ENCODE results near the gene DSN1.

Gene DSN1

GRCh38 chr20:36737183-36737499 lies 36.4 kb downstream of the DSN1 start:
- TF ChIP-seq MAX (IDR thresholded peaks at IDR 0.05) = no peak
- no peak for TF ChIP-seq TEAD4 (IDR thresholded peaks at IDR 0.05)
- TF ChIP-seq CREB1 (IDR thresholded peaks at IDR 0.05; ENCODE audit: low read depth) = no peak
- TF ChIP-seq FOXM1 (IDR thresholded peaks at IDR 0.05; ENCODE audit: borderline replicate concordance, low read depth) = no peak
- no peak for TF ChIP-seq ZBTB7A (IDR thresholded peaks at IDR 0.05; ENCODE audit: low read depth)
- no peak for TF ChIP-seq CEBPB (IDR thresholded peaks at IDR 0.05)
- TF ChIP-seq RAD21 (IDR thresholded peaks at IDR 0.05; ENCODE audit: low read depth) = no peak
- TF ChIP-seq EP300 (IDR thresholded peaks at IDR 0.05; ENCODE audit: borderline replicate concordance) = no peak
- no peak for TF ChIP-seq REST (IDR thresholded peaks at IDR 0.05; ENCODE audit: low read depth)
- no peak for TF ChIP-seq USF1 (IDR thresholded peaks at IDR 0.05)
- TF ChIP-seq EGR1 (IDR thresholded peaks at IDR 0.05) = no peak
- TF ChIP-seq NFIC (IDR thresholded peaks at IDR 0.05) = no peak
- TF ChIP-seq YY1 (IDR thresholded peaks at IDR 0.05; ENCODE audit: low read depth) = no peak

- TF ChIP-seq CEBPB (IDR thresholded peaks at IDR 0.05) (no peak), NFIC (IDR thresholded peaks at IDR 0.05) (no peak), MAX (IDR thresholded peaks at IDR 0.05) (no peak), TCF12 (IDR thresholded peaks at IDR 0.05; ENCODE audit: low read depth) (no peak), TAF1 (IDR thresholded peaks at IDR 0.05; ENCODE audit: low read depth) (no peak), REST (IDR thresholded peaks at IDR 0.05; ENCODE audit: low read depth) (no peak), USF1 (IDR thresholded peaks at IDR 0.05) (no peak), TEAD4 (IDR thresholded peaks at IDR 0.05) (no peak), CREB1 (IDR thresholded peaks at IDR 0.05; ENCODE audit: low read depth) (no peak), YY1 (IDR thresholded peaks at IDR 0.05; ENCODE audit: low read depth) (no peak), ZBTB7A (IDR thresholded peaks at IDR 0.05; ENCODE audit: low read depth) (no peak), EGR1 (IDR thresholded peaks at IDR 0.05) (no peak), EP300 (IDR thresholded peaks at IDR 0.05; ENCODE audit: borderline replicate concordance) (no peak), RAD21 (IDR thresholded peaks at IDR 0.05; ENCODE audit: low read depth) (no peak), FOXM1 (IDR thresholded peaks at IDR 0.05; ENCODE audit: borderline replicate concordance, low read depth) (no peak)
Observed at GRCh38 chr20:36736451-36737182, 36.9 kb downstream of the DSN1 start.

- TF ChIP-seq RAD21 (IDR thresholded peaks at IDR 0.05; ENCODE audit: low read depth) (no peak), CREB1 (IDR thresholded peaks at IDR 0.05; ENCODE audit: low read depth) (no peak), ZBTB7A (IDR thresholded peaks at IDR 0.05; ENCODE audit: low read depth) (no peak), REST (IDR thresholded peaks at IDR 0.05; ENCODE audit: low read depth) (no peak), TAF1 (IDR thresholded peaks at IDR 0.05; ENCODE audit: low read depth) (no peak), EGR1 (IDR thresholded peaks at IDR 0.05) (no peak), TEAD4 (IDR thresholded peaks at IDR 0.05) (no peak), CEBPB (IDR thresholded peaks at IDR 0.05) (no peak), TCF12 (IDR thresholded peaks at IDR 0.05; ENCODE audit: low read depth) (no peak), YY1 (IDR thresholded peaks at IDR 0.05; ENCODE audit: low read depth) (no peak), EP300 (IDR thresholded peaks at IDR 0.05; ENCODE audit: borderline replicate concordance) (no peak), USF1 (IDR thresholded peaks at IDR 0.05) (no peak), FOXM1 (IDR thresholded peaks at IDR 0.05; ENCODE audit: borderline replicate concordance, low read depth) (no peak), NFIC (IDR thresholded peaks at IDR 0.05) (no peak)
Observed at GRCh38 chr20:36732456-36732855, 41.1 kb downstream of the DSN1 start.
